CD4-positive, alpha-beta T cell treated with Interleukin-17A for 4 hours (primary cell): Measurements from ENCODE around the gene AMN1.
"Not testable (repeated sequence)": the region's sequence is repeated elsewhere in the genome, so short reads cannot be mapped to it uniquely, and the experiment has no call there.

ENCODE experiments used
- DNase-seq: peaks from one replicate; pipeline ENCODE4 v3.0.0-alpha.2; 2020; ENCODE audit warnings: mixed read lengths

Gene AMN1

GRCh38 chr12:31728917-31729640, at the start of gene AMN1:
AMN1 (minus strand) TSS chr12:31729021; CDS start chr12:31729008, 13 bp downstream.
- DNase-seq = peak; percentile 98

- DNase-seq = peak; percentile 34
Observed at GRCh38 chr12:31773867-31774266, 45.0 kb upstream of the AMN1 start.

DNA sequence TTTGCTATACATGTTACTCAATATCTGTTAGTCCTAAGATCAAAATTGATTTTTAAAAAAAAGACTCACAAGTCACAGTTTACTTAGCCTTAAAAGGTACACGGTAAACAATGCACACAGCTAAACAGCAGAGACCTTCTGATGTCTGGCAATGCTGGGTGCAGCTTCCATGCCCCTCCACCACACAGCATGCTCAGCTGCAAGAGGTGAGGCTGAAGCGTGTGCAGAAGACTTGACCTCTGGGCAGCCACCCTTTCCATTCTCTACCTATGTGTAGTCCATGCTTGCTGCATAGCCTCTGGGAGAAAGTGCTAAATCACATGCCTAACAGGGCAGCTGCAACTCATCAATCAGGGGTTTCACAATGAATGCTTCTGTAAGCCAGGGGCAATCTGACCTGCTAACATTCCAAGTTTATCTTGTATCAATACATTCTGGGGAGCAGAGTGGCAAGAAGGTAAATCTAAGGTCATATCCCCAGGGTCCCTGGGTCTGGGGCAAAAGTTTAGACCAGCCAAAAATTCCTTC, 44.5 kb upstream of the AMN1 start:
- no peak for DNase-seq

GRCh38 chr12:31772685-31773222, 43.9 kb upstream of the AMN1 start:
- no peak for DNase-seq

- no peak for DNase-seq
Observed at GRCh38 chr12:31772186-31772585, 43.4 kb upstream of the AMN1 start.

DNA sequence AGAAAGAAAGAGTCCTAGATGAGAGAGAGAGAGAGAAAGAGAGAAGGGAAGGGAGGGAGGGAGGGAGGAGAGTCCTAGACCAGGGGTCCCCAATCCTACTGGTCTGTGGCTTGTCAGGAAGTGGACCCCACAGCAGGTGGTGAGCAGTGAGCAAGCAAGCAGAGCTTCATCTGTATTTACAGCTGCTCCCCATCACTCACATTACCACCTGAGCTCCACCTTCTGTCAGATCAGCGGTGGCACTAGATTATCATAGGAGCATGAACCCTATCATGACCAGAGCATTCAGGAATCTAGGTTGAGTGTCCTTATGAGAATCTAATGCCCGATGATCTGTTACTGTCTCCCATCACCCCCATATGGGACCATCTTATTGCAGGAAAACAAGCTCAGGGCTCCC, 39.2 kb upstream of the AMN1 start:
- peak; percentile 35 for DNase-seq

GRCh38 chr12:31765931-31766330, 37.1 kb upstream of the AMN1 start:
- DNase-seq = no peak

DNA sequence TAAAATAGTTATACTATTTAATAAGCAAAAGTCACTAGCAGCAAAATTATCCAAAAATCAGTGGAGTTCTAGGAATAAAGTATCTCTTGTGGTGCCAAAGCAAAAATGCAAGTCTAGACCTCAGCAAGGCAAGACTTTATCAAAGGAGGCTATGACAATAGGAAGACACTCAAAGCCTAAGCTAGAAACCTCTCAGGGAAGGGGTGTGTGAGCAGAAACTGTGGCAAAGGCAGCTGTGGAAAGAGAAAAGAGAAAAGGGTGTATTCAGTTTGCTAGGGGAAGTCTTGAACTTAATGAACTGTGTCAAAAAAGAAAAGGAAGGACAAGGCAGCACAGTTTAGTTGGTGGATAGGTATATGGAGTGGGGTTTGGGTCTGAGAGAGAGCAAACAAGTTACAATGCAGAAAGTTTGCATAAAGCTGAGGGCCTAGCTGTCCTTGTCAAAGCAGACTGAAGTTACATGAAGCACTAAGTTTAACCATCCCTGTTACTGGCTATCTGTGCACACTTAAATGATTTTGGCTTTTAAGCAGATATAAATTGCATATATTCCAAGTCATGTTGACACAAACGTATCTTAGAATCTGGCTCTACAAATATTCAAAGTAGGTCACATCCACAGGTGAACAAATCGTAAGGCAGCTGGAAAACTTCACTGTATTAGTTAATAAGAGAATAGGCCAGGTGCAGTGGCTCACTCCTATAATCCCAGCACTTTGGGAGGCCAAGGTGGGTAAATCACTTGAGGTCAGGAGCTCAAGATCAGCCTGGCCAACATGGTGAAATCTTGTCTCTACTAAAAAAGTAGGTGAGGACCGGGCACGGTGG, 31.0 kb upstream of the AMN1 start:
- no peak for DNase-seq

DNA sequence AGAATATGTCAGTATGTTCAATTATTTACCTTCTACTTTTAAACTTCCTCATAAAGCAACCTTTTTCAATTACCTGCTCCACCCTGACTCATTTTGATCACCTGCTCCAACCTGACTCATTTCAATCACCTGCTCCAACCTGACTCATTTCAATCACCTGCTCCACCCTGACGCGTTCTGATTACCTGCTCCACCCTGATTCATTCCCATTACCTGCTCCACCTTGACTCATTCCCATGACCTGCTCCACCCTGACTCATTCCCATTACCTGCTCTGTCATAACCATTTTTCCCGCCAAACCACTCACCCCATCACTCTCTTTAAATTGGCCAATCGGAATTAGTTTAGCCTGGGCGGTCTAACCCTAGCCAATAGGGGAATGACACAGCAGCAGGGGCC, 29.5 kb upstream of the AMN1 start:
- not testable (repeated sequence) for DNase-seq

GRCh38 chr12:31756977-31757420, 28.2 kb upstream of the AMN1 start:
- DNase-seq = peak; percentile 22

DNA sequence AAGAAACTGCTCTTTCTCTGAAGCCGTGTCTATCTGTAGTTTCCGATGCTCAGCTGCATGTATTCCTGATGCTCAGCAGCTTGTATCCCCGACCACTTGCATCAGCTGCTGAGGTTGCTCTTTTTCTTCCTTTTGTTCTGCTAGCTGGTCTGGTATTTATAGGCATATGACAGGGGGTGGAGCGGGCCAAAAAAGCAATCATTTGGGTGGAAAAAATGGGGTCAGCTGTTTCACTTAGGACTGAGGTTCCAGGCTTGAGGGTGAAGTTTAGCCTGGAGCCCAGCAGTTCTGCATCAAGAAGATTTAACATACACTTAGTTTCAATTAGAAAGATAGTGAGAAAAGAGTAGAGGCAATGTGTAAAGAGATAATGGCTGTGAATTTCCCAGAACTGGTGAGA, 23.6 kb upstream of the AMN1 start:
- no peak for DNase-seq

- DNase-seq = no peak
Observed at GRCh38 chr12:31751085-31751484, 22.3 kb upstream of the AMN1 start.

DNA sequence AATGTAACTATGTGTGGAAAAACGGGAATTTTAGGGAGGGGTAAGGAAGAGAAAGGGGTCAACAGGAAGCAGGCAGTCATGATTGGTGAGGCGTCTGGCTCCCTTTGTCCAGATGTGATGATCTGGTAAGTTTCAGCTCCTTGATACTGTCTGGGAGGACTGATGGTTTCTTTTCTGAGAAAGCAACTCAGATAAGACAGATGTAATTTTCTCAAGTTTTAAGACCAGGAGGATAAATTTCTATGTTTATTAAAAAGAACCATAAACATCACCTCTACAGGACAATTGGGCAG, 21.9 kb upstream of the AMN1 start:
- no peak for DNase-seq

DNA sequence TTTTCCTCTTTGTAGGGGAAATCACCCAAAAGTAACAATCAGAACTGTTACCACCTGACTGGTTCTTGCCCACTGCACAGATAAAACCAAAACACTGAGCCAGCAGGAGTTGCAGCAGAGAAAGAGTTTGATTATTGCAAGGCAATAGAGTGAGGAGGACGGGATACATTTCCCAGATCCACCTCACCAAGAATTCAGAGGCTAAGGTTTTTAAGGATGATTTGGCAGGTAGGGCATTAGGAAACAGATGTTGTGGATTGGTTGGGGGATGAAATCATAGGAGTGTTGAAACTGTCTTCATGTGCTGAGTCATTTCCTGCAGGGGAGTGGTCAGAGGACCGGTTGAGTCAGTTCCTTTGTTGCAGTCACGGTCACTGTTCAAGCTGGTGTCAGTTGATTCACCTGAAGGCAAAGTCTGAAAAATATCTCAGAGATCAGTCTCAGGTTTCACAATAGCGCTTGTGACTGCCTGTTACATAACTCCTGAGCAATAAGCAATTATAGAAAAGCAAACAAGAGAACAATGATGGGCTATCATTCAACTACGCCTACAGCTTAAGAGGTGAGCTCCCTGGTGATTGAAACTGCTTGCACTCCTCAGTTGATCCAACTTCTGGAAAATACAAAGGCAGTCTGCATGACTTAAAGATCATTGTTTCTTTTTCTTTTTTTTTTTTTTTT, 20.3 kb upstream of the AMN1 start:
- DNase-seq = peak; percentile 76

GRCh38 chr12:31745242-31745641, 16.4 kb upstream of the AMN1 start:
- DNase-seq = no peak

GRCh38 chr12:31744363-31744762, 15.5 kb upstream of the AMN1 start:
- DNase-seq = not testable (repeated sequence)

DNA sequence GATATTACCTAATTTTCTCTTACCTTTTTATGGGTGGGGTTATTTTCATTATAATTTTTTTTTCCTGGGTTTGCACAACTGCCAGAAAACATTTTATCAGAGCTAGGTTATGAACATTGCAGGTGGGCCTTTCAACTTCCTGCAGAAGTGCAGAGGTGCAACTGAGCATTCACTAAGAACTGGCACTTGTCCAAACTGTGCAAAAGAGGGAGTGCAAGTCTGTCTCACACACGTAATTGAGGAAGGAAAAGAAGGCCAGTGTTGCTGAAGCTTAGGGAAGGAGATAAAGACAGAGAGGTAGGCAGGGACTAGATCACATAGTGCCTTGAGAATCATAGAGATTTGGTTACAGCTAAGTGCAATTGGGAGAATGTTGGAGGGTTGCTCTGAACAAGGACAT, 14.1 kb upstream of the AMN1 start:
- DNase-seq = peak; percentile 57

GRCh38 chr12:31740628-31741027, 11.8 kb upstream of the AMN1 start:
- no peak for DNase-seq

- DNase-seq = no peak
Observed at GRCh38 chr12:31737763-31738162, 8.9 kb upstream of the AMN1 start.

- DNase-seq = no peak
Observed at GRCh38 chr12:31737345-31737744, 8.5 kb upstream of the AMN1 start.

GRCh38 chr12:31736472-31736871, 7.7 kb upstream of the AMN1 start:
- peak; percentile 79 for DNase-seq

DNA sequence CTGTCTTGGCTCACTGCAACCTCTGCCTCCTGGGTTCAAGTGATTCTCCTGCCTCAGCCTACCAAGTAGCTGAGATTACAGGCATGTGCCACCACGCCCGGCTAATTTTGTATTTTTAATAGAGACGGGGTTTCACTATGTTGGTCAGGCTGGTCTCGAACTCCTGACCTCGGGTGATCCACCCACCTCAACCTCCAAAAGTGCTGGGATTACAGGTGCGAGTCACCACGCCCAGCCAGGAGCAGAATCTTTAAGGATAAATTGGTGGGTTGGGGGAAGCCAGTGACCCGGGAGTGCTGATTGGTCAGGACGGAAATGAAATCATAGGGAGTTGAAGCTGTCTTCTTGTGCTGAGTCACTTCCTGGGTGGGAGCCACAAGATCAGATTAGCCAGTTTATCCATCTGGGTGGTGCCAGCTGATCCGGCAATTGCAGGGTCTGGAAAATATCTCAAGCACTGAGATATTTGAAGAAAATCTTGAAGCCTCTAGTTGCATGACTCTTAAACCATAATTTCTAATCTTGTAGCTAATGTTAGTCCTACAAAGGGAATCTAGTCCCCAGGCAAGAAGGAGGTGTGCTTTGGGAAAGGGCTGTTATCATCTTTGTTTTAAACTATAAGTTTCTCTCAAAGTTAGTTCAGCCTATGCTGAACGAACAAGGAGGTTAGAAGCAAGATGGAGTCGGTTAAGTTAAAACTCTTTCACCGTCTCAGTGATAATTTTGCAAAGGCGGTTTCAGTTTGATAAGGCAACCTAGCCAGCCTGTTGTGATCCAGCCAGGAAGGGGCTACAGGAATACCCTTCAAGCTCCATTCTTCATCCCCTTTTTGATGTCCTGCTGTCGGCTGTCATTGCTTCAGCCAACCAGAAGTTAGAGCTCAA, 5.0 kb upstream of the AMN1 start:
- DNase-seq = peak; percentile 42
